Measurements from ENCODE around the gene CSK.

The CSK gene

GRCh38 chr15:74845208-74845568, 63.3 kb downstream of the CSK start:
- DNase-seq, result no peak

GRCh38 chr15:74845581-74845980, 63.7 kb downstream of the CSK start:
- no peak for DNase-seq

GRCh38 chr15:74847432-74847831, 65.6 kb downstream of the CSK start:
- DNase-seq, result no peak

GRCh38 chr15:74850393-74850792, 68.5 kb downstream of the CSK start:
- DNase-seq, result no peak

- DNase-seq, result no peak
Measured at GRCh38 chr15:74851960-74852359, 70.1 kb downstream of the CSK start.
